BLaER1 (cell line): ENCODE data around the gene FASTKD3.

Experiments
- H3K27ac ChIP-seq: shearing (Covaris generic); formaldehyde crosslinking; 2 replicates; pipeline ENCODE4 v1.8.1; 2022
- H3K27me3 ChIP-seq: shearing (Covaris generic); formaldehyde crosslinking; 2 replicates; pipeline ENCODE4 v1.8.1; 2022
- H3K36me3 ChIP-seq: shearing (Covaris generic); formaldehyde crosslinking; 2 replicates; pipeline ENCODE4 v1.8.1; 2022
- H3K4me1 ChIP-seq: shearing (Covaris generic); formaldehyde crosslinking; 2 replicates; pipeline ENCODE4 v1.8.1; 2022
- H3K4me2 ChIP-seq: shearing (Covaris generic); formaldehyde crosslinking; 2 replicates; pipeline ENCODE4 v1.8.1; 2022
- H3K4me3 ChIP-seq: shearing (Covaris generic); formaldehyde crosslinking; 2 replicates; pipeline ENCODE4 v1.8.1; 2022
- H3K9ac ChIP-seq: shearing (Covaris generic); formaldehyde crosslinking; 2 replicates; pipeline ENCODE4 v1.8.1; 2022
- H3K9me3 ChIP-seq: shearing (Covaris generic); formaldehyde crosslinking; 2 replicates; pipeline ENCODE4 v1.8.1; 2022
- H4K20me1 ChIP-seq: shearing (Covaris generic); formaldehyde crosslinking; 2 replicates; pipeline ENCODE4 v1.8.1; 2022
- Cebpa-rat ChIP-seq: shearing (Covaris generic); IDR thresholded peaks from 2 replicates; pipeline ENCODE4 v1.8.1; 2022

Gene FASTKD3

GRCh38 chr5:7813007-7813406 lies 55.8 kb downstream of the FASTKD3 start:
- Histone ChIP-seq H3K4me2 (no peak overlapping the region), H3K27me3 (no peaks in the 10 kb centered on the region), H3K36me3 (no peaks in the 10 kb centered on the region), H3K27ac (no peak overlapping the region), H3K9ac (no peak overlapping the region), H3K4me1 (peaks cover 15% of the 10 kb centered on the region), H3K9me3 (no peaks in the 10 kb centered on the region), H4K20me1 (no peaks in the 10 kb centered on the region), H3K4me3 (no peak overlapping the region)
- no peak for TF ChIP-seq Cebpa-rat

DNA sequence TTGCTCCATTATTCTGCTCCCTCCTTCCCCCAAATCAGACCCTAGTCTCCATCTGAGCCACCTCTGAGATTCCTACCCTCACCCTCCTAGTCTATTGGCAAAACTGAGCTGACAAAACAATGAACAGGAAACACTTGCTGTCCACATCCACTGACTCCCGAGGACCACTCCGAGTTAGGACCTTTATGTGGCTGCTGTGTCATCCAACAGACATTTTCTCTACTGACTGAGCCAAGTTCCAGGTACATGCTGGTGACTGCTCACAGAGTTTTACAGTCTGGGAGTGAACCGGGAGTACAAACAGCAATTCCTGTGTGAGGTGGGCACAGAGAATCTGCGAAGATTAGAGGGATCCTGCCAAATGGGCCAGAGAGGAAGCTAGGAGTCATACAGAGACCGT lies 57.1 kb downstream of the FASTKD3 start:
- Histone ChIP-seq H3K27ac (no peak overlapping the region), H3K4me1 (peaks cover 15% of the 10 kb centered on the region)

More for the DNA sequence above, 57.1 kb downstream of the FASTKD3 start:
- Histone ChIP-seq H3K4me2 (no peak overlapping the region), H3K4me3 (no peak overlapping the region), H3K27me3 (no peaks in the 10 kb centered on the region), H4K20me1 (no peaks in the 10 kb centered on the region), H3K36me3 (no peaks in the 10 kb centered on the region), H3K9me3 (no peaks in the 10 kb centered on the region), H3K9ac (no peak overlapping the region)
- no peak for TF ChIP-seq Cebpa-rat
